ENCODE results near the gene ZSWIM4. TPM values are rescaled to one million over a fixed set of nuclear protein-coding genes. Genes with fewer than 3 reads are reported as not detected.

The ZSWIM4 gene
- total RNA-seq, 4 donors from 2014 or later: 0.26 to 8.4 (median 6.0) TPM

GRCh38 chr19:13880059-13881043 lies 85.1 kb downstream of the ZSWIM4 start:
- no peaks in the 10 kb centered on the region for H3K36me3 ChIP-seq
- H3K4me1 ChIP-seq: no peaks in the 10 kb centered on the region
- TF ChIP-seq CTCF (IDR thresholded peaks at IDR 0.05) (peak; percentile 97 to 100 (median 100)), POLR2A (IDR thresholded peaks at IDR 0.05) (peak; percentile 31 to 33)
- H3K27me3 ChIP-seq: no peaks in the 10 kb centered on the region
- H3K4me3 ChIP-seq: peak overlapping the region in 1 of 2 donors; percentile 12
- H3K9me3 ChIP-seq: no peaks in the 10 kb centered on the region
- peak overlapping the region; percentile 79 to 83 for H3K27ac ChIP-seq
- DNase-seq: peak; percentile 97 to 99
- intact Hi-C loops (cut with DNase I; ENCODE audit: low total_unique reads): no loop called here

- peak overlapping the region; percentile 79 to 83 for H3K27ac ChIP-seq
- no peak for DNase-seq
Observed at GRCh38 chr19:13881251-13881691, 86.0 kb downstream of the ZSWIM4 start.

More at GRCh38 chr19:13881251-13881691, 86.0 kb downstream of the ZSWIM4 start:
- intact Hi-C loops (cut with DNase I; ENCODE audit: low total_unique reads): no loop called here
- Histone ChIP-seq H3K4me3 (no peak overlapping the region), H3K9me3 (no peaks in the 10 kb centered on the region), H3K27me3 (no peaks in the 10 kb centered on the region), H3K4me1 (no peaks in the 10 kb centered on the region), H3K36me3 (no peaks in the 10 kb centered on the region)
- TF ChIP-seq CTCF (IDR thresholded peaks at IDR 0.05): no peak
- no peak for TF ChIP-seq POLR2A (IDR thresholded peaks at IDR 0.05)

MicroRNA genes within 50 kb of the gene (microRNA counts, 767-probe panel; counts per million panel counts)
- microRNA hsa-miR-181c-5p (2,725 to 3,643 counts per million in 2 donors), microRNA hsa-miR-23a-3p (8,516 to 9,789 counts per million in 2 donors), microRNA hsa-miR-24-3p (6,067 to 7,420 counts per million in 2 donors), microRNA hsa-miR-27a-3p (0 to 2,695 counts per million in 2 donors)

Small RNAs within 50 kb of the gene (microRNA-seq; reads per million reads assigned to microRNA genes)
- 208 reads per million, percentile 63 among the genes with 10 or more reads in this experiment for gene MIR181C (ENCODE audit: borderline microRNAs expressed, borderline replicate concordance)
- gene MIR181D (ENCODE audit: borderline microRNAs expressed, borderline replicate concordance): 252 reads per million, percentile 68 among the genes with 10 or more reads in this experiment

Small RNAs within 50 kb of the gene (small RNA-seq; reads per million reads assigned to genes)
- gene MIR181C (18.8 reads per million, percentile 91 among the genes with 10 or more reads in this experiment), gene MIR181D (18.1 reads per million, percentile 91 among the genes with 10 or more reads in this experiment), gene RN7SL619P (not detected)

Other genes with a start within 250 kb of the ZSWIM4 start
- gene MRI1, start 30.9 kb upstream of the ZSWIM4 start, total RNA-seq: 10 to 100 TPM; 33.3 to 62.4 (median 45.9) TPM
- gene C19orf53, start 21.0 kb upstream of the ZSWIM4 start, total RNA-seq: 100 to 1,000 TPM in 1 of 4 donors, 10 to 100 TPM in 3; 20.5 to 233 (median 77.3) TPM
- gene NANOS3, start 81.7 kb downstream of the ZSWIM4 start, total RNA-seq: 1 to 10 TPM in 1 of 4 donors, not detected in 3; 1.2 TPM
- 1 to 10 TPM in 3 of 4 donors, not detected in 1; 4.8 to 7.7 (median 5.8) TPM for gene BRME1, start 110.7 kb downstream of the ZSWIM4 start, total RNA-seq
- 10 to 100 TPM in 2 of 4 donors, 1 to 10 TPM in 2; 3.2 to 44.4 (median 13.2) TPM for gene CC2D1A, start 110.8 kb downstream of the ZSWIM4 start, total RNA-seq
- under 1 TPM in 2 of 4 donors, not detected in 2; 0.55 to 0.98 TPM for gene PODNL1, start 143.0 kb downstream of the ZSWIM4 start, total RNA-seq
- gene DCAF15, start 157.1 kb downstream of the ZSWIM4 start, total RNA-seq: 10 to 100 TPM; 11.2 to 39.6 (median 20.1) TPM
- 10 to 100 TPM in 1 of 4 donors, 1 to 10 TPM in 2, under 1 TPM in 1; 0.26 to 14.1 (median 4.1) TPM for gene RFX1, start 210.9 kb downstream of the ZSWIM4 start, total RNA-seq
- gene RLN3, start 232.7 kb downstream of the ZSWIM4 start, total RNA-seq: not detected
- 1 to 10 TPM; 1.0 to 10.0 (median 3.7) TPM for gene IL27RA, start 236.3 kb downstream of the ZSWIM4 start, total RNA-seq